ENCODE measurements around the gene TMEM120B.

TMEM120B gene

GRCh38 chr12:121749267-121749666 lies 36.7 kb downstream of the TMEM120B start:
- no peaks in the 10 kb centered on the region for H3K9me3 ChIP-seq (ENCODE audit: insufficient read depth, low read depth, low read length)
- TF ChIP-seq CTCF (conservative IDR thresholded peaks at IDR 0.05; ENCODE audit: low read length) (no peak), EZH2phosphoT487 (IDR thresholded peaks at IDR 0.05; ENCODE audit: borderline replicate concordance) (no peak)
- no peaks in the 10 kb centered on the region; the same call in 1 of the 2 replicates for H3F3A ChIP-seq (ENCODE audit: low read depth)
- H3K9ac ChIP-seq (ENCODE audit: low read depth, low read length, poor library complexity, severe bottlenecking) = no peak overlapping the region
- H3K9me2 ChIP-seq (replicated peaks; ENCODE audit: low read depth, low read length) = no peaks in the 10 kb centered on the region
- H2AFZ ChIP-seq (ENCODE audit: low read length) = no peak overlapping the region
- H3K79me2 ChIP-seq (ENCODE audit: insufficient read depth, low read length) = no peaks in the 10 kb centered on the region
- no peak overlapping the region for H3K4me3 ChIP-seq (ENCODE audit: low read length, poor library complexity, severe bottlenecking)
- no peaks in the 10 kb centered on the region for H3K27me3 ChIP-seq (ENCODE audit: insufficient read depth, low read length, poor library complexity, severe bottlenecking)
- no peaks in the 10 kb centered on the region for H3K4me1 ChIP-seq (ENCODE audit: insufficient read depth, low read length, poor library complexity, severe bottlenecking)
- H4K20me1 ChIP-seq (ENCODE audit: insufficient read depth, low read length, poor library complexity, severe bottlenecking) = no peaks in the 10 kb centered on the region
- no peak overlapping the region for H3K4me2 ChIP-seq (ENCODE audit: low read depth, low read length, poor library complexity, severe bottlenecking)
- H3K36me3 ChIP-seq (ENCODE audit: insufficient read depth, low read length) = no peaks in the 10 kb centered on the region

- Histone ChIP-seq H3K79me2 (ENCODE audit: insufficient read depth, low read length) (no peaks in the 10 kb centered on the region), H3K27me3 (ENCODE audit: insufficient read depth, low read length, poor library complexity, severe bottlenecking) (no peaks in the 10 kb centered on the region), H3F3A (ENCODE audit: low read depth) (no peaks in the 10 kb centered on the region; the same call in 1 of the 2 replicates), H3K4me1 (ENCODE audit: insufficient read depth, low read length, poor library complexity, severe bottlenecking) (peaks cover under 1% of the 10 kb centered on the region), H3K4me3 (ENCODE audit: low read length, poor library complexity, severe bottlenecking) (no peak overlapping the region), H4K20me1 (ENCODE audit: insufficient read depth, low read length, poor library complexity, severe bottlenecking) (no peaks in the 10 kb centered on the region), H3K9ac (ENCODE audit: low read depth, low read length, poor library complexity, severe bottlenecking) (no peak overlapping the region), H3K9me2 (replicated peaks; ENCODE audit: low read depth, low read length) (no peaks in the 10 kb centered on the region), H3K36me3 (ENCODE audit: insufficient read depth, low read length) (0 out of 2 replicates have a peak, but pooled peaks cover 3% of the 10 kb centered on the region), H3K4me2 (ENCODE audit: low read depth, low read length, poor library complexity, severe bottlenecking) (no peak overlapping the region), H3K9me3 (ENCODE audit: insufficient read depth, low read depth, low read length) (no peaks in the 10 kb centered on the region), H2AFZ (ENCODE audit: low read length) (no peak overlapping the region)
- no peak for TF ChIP-seq CTCF (conservative IDR thresholded peaks at IDR 0.05; ENCODE audit: low read length)
- no peak for TF ChIP-seq EZH2phosphoT487 (IDR thresholded peaks at IDR 0.05; ENCODE audit: borderline replicate concordance)
These were observed 38.0 kb downstream of the TMEM120B start for GRCh38 chr12:121750507-121750955.

GRCh38 chr12:121751034-121751433 lies 38.5 kb downstream of the TMEM120B start:
- H4K20me1 ChIP-seq (ENCODE audit: insufficient read depth, low read length, poor library complexity, severe bottlenecking) = no peaks in the 10 kb centered on the region
- no peak overlapping the region for H3K4me3 ChIP-seq (ENCODE audit: low read length, poor library complexity, severe bottlenecking)
- H3K9me2 ChIP-seq (replicated peaks; ENCODE audit: low read depth, low read length) = no peaks in the 10 kb centered on the region
- no peaks in the 10 kb centered on the region for H3K27me3 ChIP-seq (ENCODE audit: insufficient read depth, low read length, poor library complexity, severe bottlenecking)
- 0 out of 2 replicates have a peak, but pooled peaks cover 3% of the 10 kb centered on the region for H3K36me3 ChIP-seq (ENCODE audit: insufficient read depth, low read length)
- H2AFZ ChIP-seq (ENCODE audit: low read length) = no peak overlapping the region
- no peaks in the 10 kb centered on the region; the same call in 1 of the 2 replicates for H3F3A ChIP-seq (ENCODE audit: low read depth)
- no peaks in the 10 kb centered on the region for H3K79me2 ChIP-seq (ENCODE audit: insufficient read depth, low read length)
- H3K4me2 ChIP-seq (ENCODE audit: low read depth, low read length, poor library complexity, severe bottlenecking) = no peak overlapping the region
- peaks cover 6% of the 10 kb centered on the region for H3K4me1 ChIP-seq (ENCODE audit: insufficient read depth, low read length, poor library complexity, severe bottlenecking)
- TF ChIP-seq EZH2phosphoT487 (IDR thresholded peaks at IDR 0.05; ENCODE audit: borderline replicate concordance) (no peak), CTCF (conservative IDR thresholded peaks at IDR 0.05; ENCODE audit: low read length) (no peak)
- H3K9me3 ChIP-seq (ENCODE audit: insufficient read depth, low read depth, low read length) = no peaks in the 10 kb centered on the region
- no peak overlapping the region for H3K9ac ChIP-seq (ENCODE audit: low read depth, low read length, poor library complexity, severe bottlenecking)
